Activated CD4-positive, alpha-beta T cell treated with anti-CD3 and anti-CD28 coated beads for 48 hours (primary cell): ENCODE results near the gene LHB.
"Not testable (repeated sequence)": the region's sequence is repeated elsewhere in the genome, so short reads cannot be mapped to it uniquely, and the experiment has no call there.

Source experiments
- DNase-seq: peaks from one replicate; pipeline ENCODE4 v3.0.0-alpha.2; 2020

LHB gene

DNA sequence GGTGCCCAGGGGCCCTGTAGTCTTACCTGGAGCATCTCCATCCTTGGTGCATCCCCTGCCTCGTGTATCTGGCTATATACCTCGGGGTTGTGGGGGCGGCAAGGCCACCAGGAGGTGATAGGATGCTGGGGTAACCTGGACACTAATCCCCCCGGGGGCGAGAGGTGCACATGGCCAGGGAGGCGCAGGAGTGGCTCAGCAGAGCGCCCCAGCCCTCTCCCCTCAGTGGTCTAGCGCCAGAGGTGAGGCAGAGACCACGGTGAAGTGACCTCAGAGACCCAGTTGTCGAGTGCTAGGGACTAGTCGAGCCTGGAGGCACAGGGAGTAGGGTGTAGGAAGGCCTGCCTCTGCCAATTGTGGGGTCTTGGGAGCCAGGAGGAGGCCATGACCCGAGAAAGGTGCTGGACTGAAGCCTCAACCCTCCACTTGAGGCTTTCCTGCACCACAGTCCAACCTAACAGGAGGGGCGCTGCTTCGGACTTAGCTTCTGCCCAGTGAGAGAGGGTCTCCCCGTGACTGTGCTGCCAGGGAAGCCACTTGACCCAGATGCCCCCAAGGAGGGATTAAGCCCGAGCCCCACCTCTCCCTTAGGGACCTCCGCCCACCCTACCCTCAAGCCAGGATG is at the start of gene LHB:
Gene LHB (minus strand): TSS at position 51 of the 625 bp plus-strand sequence. CDS start 10 bp downstream, at position 41.
- DNase-seq = no peak

DNA sequence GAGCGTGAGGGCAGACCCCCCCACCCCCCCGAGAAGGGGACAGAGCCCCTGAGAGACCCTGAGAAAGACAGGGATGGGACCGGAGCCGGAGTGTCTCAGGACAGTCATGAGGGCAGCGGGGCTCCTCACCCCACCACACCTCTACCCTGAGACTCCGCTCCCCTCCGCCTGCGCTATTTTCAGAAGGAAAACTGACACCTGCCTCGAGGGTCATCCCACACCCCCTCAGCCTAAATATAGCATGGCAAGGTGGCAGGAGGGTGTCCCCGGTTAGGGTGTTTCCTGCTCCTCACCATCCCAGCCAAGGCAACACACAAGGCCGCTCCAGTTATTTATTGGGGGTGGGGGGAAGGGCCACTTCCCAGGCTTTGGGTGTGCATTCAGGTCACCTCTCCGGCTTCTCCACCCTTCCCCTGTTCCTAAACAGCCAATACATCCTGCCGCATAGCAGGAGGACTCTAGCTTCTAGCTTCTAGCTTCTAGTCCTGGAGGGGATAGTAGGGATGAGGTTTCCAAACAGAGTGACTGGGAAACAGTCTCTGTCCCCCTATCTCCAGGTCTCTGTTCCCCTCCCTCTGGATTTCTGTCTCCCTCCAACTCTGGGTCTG is 49.1 kb upstream of the LHB start:
- DNase-seq = no peak

DNA sequence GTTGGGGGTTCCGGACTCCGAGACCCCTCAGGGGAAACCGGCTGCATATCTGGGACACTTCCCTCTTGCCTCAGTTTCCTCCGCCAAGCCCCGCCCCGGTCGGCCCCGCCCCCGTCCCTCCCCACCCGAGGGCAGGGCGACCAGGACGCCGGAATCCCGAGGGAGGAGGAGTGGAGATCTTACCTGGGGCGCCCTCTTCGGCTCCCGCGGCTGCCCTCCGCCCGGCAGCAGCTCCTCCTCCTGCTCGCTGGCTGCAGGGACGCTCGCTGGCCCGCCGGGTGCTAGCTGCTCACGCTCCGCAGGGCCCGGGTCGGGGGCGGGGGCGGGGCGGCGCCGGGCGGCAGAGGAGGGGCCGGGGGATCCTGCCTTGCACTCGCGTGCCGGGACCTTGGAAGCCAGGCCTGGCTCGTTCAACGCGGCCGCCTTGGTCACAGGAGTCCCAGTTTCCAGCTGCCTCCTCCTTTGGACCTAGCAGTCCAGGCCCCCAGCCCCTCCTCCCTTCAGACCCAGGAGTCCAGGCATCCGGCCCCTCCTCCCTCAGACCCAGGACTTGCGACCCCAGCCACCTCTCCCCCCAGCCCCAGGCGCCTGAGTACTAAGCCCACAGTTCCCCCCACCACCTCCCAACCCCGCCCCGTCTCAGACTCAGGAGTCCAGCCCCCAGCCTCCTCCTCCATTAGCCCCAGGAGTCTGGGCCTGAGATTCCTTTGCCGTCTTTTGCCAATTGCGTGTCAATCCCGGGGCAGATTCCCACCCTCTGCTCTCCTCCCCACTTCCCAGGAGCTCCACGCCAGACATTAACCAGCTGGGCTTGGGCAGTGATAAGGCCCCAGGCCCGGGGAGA is 48.1 kb upstream of the LHB start, which contains the start of gene NTF4:
Gene NTF4 (minus strand): TSS at position 51 of the 844 bp plus-strand sequence. CDS start 2,821 bp downstream, outside the sequence.
- no peak for DNase-seq

DNA sequence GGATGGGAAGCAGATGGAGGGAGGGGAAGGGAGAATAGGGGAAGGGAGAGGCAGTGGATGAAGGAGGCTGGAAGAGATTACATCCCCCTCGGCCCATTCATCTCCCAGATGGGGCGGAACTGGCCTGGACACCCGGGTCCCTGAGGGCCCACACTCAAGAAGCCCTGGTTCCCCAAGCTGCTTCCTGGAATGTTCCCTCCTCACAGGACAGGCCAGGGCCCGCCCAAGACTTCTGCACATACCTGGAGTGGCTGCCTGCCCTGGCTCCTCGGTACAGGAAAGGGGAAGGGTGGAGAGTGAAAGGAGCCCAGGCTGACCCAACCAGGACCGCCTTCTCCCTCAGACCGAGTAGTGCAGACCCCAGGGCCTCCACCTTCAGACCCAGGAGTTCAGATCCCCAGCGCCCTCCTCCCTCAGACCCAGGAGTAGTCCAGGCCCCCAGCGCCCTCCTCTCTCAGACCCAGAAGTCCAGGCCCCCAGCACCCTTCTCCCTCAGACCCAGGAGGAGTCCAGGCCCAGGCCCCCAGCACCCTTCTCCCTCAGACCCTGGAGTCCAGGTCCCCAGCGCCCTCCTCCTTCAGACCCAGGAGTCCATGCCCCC is 47.2 kb upstream of the LHB start:
- DNase-seq = no peak

DNA sequence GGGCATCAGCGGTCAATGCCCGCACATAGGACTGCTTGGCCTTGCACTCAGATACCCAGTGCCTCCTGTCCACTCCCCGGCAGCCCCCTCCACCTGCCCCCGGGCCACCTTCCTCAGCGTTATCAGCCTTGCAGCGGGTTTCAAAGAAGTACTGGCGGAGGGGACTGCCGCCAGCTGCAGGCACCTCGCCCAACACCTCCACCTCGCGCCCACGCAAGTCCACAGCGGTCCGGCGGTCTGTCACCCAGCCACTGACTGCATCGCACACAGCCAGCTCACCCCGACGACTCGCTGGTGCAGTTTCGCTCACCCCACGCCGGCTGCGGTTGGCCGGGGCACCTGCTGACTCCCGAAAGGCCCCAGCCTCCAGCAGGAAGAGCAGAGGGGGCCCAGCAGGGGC is 44.6 kb upstream of the LHB start:
- no peak for DNase-seq

DNA sequence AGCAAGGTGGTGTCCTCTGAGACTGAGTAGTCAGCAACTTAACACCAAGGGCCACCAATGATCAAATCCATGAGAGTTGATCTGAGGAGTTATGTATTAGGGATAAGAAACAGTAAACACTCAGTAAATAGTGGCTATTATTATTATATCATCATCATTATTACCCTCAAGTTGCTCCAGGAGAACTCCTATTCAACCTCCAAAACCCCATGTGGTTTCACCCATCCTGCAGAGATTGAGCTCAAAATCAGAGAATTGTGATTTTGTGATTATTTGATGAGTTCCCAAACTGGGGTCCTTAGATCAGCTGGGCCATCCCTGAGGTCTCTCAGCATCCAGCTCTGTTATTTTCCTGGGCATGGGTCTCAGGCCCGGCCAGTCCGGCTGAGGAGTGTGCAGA is 44.1 kb upstream of the LHB start:
- no peak for DNase-seq

DNA sequence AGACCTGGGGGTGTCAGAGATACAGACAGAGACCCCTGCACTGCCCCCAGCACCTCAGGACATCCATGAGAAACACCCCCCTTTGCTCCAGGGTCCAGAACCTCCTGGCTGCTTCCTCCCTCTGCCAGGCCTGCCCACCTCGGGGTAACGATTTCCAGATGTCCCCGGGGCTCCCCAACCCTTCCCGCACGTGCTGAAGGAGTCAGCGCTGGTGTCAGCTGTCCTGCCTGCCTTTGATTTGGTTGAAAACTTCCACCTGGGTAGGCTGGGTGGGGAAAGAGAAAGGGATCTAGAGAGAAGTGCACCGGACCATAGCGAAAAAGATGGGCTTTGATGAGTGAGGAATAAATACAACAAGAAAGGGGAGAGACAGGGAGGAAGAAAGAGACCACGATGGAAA is 42.2 kb upstream of the LHB start:
- no peak for DNase-seq

DNA sequence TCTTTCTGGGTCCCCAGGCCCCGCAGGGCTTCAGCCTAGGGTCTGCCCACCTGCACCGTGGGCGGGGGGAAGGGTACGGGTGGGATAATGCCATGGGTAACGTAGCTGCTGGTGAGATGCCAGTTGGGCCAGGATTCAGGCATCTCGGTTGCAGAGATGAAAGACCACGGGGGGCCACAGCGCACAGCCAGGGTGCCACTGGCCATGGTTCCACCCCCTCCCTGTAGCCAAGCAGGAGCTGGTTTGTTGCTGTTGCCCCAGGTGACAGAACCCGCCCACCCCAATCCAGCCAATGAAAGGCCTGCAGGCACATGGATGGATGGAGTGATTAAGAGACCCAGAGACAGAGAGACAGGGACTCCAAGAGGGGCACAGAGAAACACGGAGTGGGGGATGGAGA is 41.7 kb upstream of the LHB start:
- peak; percentile 67 for DNase-seq

DNA sequence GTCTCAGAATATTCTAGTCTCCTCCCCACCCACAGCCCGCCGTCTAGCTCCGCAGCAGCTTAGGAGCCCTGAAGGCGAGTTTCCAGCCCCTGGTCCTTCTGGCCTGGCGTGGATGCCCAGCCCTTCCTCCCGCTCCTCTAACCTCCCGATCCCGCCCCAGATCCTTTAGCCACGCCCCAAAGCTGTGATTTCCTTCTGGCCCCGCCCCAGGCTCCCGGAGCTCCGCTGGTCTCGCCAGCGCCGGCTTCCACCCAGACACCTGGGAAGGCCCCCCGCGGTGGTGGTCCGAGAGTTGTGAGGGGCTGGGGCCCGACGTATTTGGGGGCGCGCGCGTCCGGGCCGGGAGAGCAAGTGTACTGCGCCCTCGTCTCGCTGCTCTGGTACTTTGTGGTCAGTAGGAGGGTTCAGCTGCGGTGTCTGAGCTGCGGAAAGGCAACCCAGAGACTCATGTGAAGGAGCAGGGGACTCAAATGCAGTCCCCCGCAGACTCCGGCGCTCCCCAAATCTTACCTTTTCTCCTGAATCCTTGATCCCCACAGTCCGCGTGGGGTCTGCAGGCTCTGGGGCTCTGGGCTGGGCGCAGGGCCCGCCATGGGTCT is 40.8 kb upstream of the LHB start, which contains the start of gene CGB7:
Gene CGB7 (minus strand): TSS at position 114 of the 599 bp plus-strand sequence. CDS start 2,374 bp downstream, outside the sequence.
- DNase-seq = peak; percentile 60

DNA sequence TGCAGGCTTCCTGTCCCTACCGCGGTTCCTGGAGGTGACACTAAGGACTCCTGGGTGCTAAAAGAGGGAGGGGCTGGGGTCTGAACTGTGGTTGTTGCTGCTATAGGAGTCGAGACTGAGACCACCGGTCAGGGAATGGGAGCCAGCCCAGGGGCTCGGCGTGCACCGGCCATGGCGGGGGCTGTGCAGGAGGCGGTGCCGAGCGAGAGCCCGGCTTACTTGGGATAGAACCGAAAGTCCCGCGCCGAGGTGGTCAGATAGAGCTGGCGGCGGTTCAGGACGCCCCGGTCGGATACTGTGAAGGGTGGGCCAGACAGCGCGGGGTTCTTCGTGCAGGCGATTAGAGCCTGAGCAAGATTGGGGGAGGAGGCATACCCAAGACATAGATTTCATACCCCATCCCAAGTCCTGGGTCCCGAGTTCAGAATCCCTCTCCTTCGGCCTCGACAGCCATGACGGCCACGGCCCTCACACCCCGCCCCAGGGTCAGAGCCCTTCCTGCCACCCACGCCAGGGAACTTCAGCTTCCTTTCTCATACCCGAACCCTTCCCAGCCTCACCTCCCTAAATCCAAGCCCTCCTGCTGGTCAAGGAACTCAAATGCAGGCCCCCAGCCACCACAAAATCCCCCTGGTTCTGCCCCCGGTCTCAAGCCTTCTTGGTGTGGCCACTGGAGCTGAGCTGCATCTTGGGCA is 40.2 kb upstream of the LHB start:
- DNase-seq = not testable (repeated sequence)

DNA sequence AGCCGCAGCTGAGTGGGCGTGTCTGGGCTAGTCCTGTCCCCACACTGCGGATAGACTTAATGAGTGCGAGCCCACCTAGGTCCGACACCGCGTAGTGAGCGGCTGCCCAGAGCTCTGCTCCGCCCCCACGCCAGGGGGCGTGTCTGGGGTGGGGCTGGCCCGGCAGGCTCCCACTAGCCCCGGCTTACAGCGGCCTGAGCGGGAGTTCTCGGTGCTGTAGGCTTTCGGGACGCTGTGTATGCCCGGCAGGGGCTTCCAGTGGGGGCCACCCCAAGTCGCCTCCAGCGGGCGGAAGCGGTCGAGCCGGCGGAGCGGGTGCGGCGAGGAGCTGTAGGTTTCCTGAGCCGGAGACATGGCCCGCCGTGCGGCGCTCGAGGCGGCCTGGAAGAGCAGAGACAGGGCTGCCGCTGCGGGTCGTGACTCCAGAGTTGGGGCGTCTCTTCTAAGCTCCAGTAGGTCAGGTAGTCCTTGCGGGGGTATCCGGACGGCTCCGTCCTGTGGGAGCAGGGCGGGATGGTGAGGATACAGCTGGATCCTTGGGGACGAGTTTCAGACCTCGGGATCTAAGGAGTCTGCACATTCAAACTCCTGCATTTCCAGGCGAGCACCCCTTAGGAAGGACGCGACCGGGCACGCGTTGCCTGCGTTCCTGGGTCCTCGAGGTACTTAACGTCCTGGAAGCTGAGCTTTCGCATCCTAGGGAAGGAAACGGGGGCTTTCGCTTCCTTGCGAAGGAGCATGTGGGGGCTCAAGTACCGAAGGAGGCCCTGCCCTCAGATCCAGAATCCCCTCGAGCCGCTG is 39.4 kb upstream of the LHB start:
- peak; percentile 53 for DNase-seq

DNA sequence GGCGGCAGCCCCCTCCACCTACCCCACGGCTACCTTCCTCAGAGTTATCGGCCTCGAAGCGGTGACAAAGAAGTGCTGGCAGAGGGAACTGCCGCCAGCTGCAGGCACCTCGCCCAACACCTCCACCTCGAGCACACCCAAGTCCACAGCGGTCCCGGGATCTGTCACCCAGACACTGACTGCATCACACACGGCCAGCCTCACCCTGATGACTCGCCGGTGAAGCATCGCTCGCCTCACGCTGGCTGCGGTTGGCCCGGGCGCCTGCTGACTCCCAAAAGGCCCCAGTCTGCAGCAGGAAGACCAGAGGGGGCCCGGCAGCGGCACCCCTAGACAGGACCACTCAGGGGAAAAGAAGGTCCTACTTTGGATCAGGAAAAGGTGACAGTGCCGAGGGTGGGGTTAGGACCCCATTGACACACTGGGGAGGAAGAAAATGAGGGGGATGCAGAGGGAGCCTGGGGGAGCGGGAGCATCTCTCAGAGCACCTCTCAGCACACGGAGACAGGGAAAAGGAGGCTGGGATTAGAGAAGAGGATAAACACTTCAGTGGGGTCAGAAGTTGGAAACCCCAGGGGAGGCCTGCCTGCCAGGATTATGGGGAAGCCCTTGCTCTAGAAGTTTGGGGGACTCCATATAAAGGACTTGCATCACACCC is 33.6 kb upstream of the LHB start:
- DNase-seq = not testable (repeated sequence)

DNA sequence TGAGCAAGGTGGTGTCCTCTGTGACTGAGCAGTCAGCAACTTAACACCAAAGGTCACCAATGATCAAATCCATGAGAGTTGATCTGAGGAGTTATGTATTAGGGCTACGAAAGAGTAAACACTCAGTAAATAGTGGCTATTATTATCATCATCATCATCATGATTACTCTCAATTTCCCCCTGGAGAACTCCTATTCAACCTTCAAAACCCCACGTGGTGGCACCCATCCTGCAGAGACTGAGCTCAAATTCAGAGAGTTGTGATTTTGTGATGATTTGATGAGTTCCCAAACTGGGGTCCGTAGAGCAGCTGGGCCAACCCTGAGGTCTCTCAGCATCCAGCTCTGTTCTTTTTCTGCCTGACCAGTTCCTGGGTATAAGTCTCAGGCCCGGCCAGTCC is 32.9 kb upstream of the LHB start:
- not testable (repeated sequence) for DNase-seq

DNA sequence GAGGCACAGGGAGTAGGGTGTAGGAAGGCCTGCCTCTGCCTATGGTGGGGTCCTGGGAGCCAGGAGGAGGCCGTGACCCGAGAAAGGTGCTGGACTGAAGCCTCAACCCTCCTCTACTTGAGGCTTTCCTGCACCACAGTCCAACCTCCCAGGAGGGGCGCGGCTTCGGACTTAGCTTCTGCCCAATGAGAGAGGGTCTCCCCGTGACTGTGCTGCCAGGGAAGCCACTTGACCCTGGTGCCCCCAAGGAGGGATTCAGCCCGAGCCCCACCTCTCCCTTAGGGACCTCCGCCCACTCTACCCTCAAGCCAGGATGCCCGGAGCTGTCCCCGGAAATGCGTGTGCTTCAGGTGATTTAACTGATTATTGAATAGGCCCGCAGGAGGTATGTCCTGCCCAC is 32.1 kb upstream of the LHB start, which contains the start of gene CGB8:
Gene CGB8 (minus strand): TSS at position 101 of the 400 bp plus-strand sequence. CDS start 372 bp downstream, outside the sequence.
- DNase-seq = not testable (repeated sequence)

DNA sequence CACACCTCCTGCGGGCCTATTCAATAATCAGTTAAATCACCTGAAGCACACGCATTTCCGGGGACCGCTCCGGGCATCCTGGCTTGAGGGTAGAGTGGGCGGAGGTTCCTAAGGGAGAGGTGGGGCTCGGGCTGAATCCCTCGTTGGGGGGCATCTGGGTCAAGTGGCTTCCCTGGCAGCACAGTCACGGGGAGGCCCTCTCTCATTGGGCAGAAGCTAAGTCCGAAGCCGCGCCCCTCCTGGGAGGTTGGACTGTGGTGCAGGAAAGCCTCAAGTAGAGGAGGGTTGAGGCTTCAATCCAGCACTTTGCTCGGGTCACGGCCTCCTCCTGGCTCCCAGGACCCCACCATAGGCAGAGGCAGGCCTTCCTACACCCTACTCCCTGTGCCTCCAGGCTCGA is 26.7 kb upstream of the LHB start, which contains the start of gene CGB5:
Gene CGB5 (plus strand): TSS at position 301 of the 400 bp plus-strand sequence. CDS start 362 bp downstream, outside the sequence.
- not testable (repeated sequence) for DNase-seq

DNA sequence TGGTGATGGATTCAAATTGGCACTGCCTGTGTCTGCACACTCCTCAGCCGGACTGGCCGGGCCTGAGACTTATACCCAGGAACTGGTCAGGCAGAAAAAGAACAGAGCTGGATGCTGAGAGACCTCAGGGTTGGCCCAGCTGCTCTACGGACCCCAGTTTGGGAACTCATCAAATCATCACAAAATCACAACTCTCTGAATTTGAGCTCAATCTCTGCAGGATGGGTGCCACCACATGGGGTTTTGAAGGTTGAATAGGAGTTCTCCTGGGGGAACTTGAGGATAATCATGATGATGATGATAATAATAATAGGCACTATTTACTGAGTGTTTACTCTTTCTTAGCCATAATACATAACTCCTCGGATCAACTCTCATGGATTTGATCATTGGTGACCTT is 25.8 kb upstream of the LHB start:
- DNase-seq = not testable (repeated sequence)

DNA sequence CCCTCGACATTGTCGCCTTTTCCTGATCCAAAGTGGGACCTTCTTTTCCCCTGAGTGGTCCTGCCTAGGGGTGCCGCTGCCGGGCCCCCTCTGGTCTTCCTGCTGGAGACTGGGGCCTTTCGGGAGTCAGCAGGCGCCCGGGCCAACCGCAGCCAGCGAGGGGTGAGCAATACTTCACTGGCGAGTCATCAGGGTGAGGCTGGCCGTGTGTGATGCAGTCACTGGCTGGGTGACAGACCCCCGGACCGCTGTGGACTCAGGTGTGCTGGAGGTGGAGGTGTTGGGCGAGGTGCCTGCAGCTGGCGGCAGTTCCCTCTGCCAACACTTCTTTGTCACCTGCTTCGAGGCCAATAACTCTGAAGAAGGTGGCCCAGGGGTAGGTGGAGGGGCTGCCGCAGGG is 25.3 kb upstream of the LHB start:
- DNase-seq = no peak

DNA sequence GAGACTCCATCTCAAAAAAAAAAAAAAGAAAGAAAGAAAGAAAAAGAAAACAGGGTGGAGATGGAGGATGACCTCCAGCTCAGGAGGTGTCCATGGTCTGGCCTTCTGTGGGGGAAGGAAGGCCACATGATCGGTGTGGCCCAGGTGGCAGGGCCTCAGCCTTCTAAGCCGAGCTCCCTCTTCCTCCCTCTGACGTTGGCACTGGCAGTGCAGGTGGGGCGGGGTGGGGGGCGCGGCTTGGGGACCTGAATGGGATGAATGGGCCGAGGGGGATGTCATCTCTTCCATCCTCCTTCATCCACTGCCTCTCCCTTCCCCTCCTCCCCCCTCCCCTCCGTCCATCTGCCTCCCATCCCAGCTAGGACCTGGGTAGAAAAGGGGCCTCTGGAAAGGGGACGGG is 22.8 kb upstream of the LHB start:
- DNase-seq = not testable (repeated sequence)

DNA sequence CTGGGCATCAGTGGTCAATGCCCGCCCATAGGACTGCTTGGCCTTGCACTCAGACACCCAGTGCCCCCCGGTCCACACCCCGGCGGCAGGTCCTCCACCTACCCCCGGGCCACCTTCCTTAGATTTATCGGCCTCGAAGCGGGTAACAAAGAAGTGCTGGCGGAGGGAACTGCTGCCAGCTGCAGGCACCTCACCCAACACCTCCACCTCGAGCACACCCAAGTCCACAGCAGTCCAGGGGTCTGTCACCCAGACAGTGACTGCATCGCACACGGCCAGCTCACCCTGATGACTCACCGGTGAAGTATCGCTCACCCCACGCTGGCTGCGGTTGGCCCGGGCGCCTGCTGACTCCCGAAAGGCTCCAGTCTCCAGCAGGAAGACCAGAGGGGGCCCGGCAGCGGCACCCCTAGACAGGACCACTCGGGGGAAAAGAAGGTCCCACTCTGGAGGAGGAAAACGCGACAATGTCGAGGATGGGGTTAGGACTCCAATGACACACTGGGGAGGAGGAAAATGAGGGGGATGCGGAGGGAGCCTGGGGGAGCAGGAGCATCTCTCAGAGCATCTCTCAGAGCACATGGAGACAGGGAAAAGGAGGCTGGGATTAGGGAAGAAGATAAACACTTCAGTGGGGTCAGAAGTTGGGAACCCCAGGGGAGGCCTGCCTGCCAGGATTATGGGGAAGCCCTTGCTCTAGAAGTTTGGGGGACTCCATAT is 21.8 kb upstream of the LHB start:
- not testable (repeated sequence) for DNase-seq

DNA sequence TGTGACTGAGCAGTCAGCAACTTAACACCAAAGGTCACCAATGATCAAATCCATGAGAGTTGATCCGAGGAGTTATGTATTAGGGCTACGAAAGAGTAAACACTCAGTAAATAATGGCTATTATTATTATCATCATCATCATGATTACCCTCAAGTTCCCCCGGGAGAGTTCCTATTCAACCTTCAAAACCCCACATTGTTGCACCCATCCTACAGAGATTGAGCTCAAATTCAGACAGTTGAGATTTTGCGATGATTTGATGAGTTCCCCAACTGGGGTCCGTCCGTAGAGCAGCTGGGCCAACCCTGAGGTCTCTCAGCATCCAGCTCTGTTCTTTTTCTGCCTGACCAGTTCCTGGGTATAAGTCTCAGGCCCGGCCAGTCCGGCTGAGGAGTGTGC is 21.2 kb upstream of the LHB start:
- not testable (repeated sequence) for DNase-seq
